HG03520 (cell line): Measurements from ENCODE around the gene PSAPL1.

ENCODE experiments used
- ATAC-seq: cut with Tn5 transposase; IDR thresholded peaks from one replicate; pipeline ENCODE4 v1.9.1; 2021; ENCODE audit warnings: mild to moderate bottlenecking, moderate library complexity; ENCODE audit not compliant: unreplicated experiment

The PSAPL1 gene

GRCh38 chr4:7431696-7432530, 2.8 kb downstream of the PSAPL1 start:
- no peak for ATAC-seq

- ATAC-seq, result no peak
Observed at GRCh38 chr4:7430965-7431695, 3.6 kb downstream of the PSAPL1 start.

GRCh38 chr4:7430368-7430964, 4.3 kb downstream of the PSAPL1 start:
- no peak for ATAC-seq

- no peak for ATAC-seq
Observed at GRCh38 chr4:7429601-7430078, 5.1 kb downstream of the PSAPL1 start.

GRCh38 chr4:7429069-7429416, 5.7 kb downstream of the PSAPL1 start:
- ATAC-seq, result no peak

- ATAC-seq, result no peak
Observed at GRCh38 chr4:7428261-7429068, 6.3 kb downstream of the PSAPL1 start.

GRCh38 chr4:7427831-7428260, 6.9 kb downstream of the PSAPL1 start:
- ATAC-seq, result no peak

GRCh38 chr4:7427361-7427760, 7.4 kb downstream of the PSAPL1 start:
- ATAC-seq, result no peak

- no peak for ATAC-seq
Observed at GRCh38 chr4:7426525-7427171, 8.1 kb downstream of the PSAPL1 start.

- no peak for ATAC-seq
Observed at GRCh38 chr4:7425591-7426468, 8.9 kb downstream of the PSAPL1 start.

- ATAC-seq, result no peak
Observed at GRCh38 chr4:7425124-7425523, 9.6 kb downstream of the PSAPL1 start.

GRCh38 chr4:7424553-7425111, 10.1 kb downstream of the PSAPL1 start:
- no peak for ATAC-seq

- no peak for ATAC-seq
Observed at GRCh38 chr4:7423801-7424552, 10.8 kb downstream of the PSAPL1 start.

GRCh38 chr4:7423391-7423790, 11.3 kb downstream of the PSAPL1 start:
- no peak for ATAC-seq

- ATAC-seq, result no peak
Observed at GRCh38 chr4:7422898-7423180, 11.9 kb downstream of the PSAPL1 start.

- no peak for ATAC-seq
Observed at GRCh38 chr4:7422151-7422897, 12.4 kb downstream of the PSAPL1 start.

- ATAC-seq, result no peak
Observed at GRCh38 chr4:7421356-7422150, 13.2 kb downstream of the PSAPL1 start.
